Activated CD4-positive, CD25-positive, alpha-beta regulatory T cell treated with anti-CD3 and anti-CD28 coated beads, Interleukin-2, amount 50 U/mL, for 24 hours (primary cell): ENCODE measurements around the gene THRA.

Experiments
- ATAC-seq, 2 donors: fragments of 150-1000 bp; cut with Tn5 transposase; one replicate each; pipeline ENCODE4 v1.10.0; 2021; ENCODE audit warnings: mild to moderate bottlenecking in 1 of 2, moderate library complexity in 1 of 2

Gene THRA

GRCh38 chr17:40027614-40028012, 35.2 kb upstream of the THRA start:
- ATAC-seq: no peak

GRCh38 chr17:40028595-40028994, 34.2 kb upstream of the THRA start:
- ATAC-seq: no peak

DNA sequence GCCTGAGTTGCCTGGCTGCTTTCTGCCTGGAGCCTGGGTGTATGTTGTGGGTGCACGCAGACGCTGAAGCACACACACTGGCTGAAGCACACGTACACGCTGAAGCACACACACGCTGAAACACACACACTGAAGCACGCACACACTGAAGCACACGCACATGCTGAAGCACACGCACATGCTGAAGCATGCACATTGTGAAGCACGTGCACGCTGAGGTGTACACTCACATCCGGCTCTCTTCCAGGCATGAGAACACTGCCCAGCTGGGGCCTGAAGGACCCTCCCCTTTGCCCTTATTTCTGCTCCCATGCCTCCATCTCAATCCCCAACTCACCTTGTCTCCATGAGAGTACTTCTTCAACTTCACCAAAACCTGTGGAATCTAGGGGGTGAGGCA, 31.1 kb upstream of the THRA start:
- no peak for ATAC-seq

DNA sequence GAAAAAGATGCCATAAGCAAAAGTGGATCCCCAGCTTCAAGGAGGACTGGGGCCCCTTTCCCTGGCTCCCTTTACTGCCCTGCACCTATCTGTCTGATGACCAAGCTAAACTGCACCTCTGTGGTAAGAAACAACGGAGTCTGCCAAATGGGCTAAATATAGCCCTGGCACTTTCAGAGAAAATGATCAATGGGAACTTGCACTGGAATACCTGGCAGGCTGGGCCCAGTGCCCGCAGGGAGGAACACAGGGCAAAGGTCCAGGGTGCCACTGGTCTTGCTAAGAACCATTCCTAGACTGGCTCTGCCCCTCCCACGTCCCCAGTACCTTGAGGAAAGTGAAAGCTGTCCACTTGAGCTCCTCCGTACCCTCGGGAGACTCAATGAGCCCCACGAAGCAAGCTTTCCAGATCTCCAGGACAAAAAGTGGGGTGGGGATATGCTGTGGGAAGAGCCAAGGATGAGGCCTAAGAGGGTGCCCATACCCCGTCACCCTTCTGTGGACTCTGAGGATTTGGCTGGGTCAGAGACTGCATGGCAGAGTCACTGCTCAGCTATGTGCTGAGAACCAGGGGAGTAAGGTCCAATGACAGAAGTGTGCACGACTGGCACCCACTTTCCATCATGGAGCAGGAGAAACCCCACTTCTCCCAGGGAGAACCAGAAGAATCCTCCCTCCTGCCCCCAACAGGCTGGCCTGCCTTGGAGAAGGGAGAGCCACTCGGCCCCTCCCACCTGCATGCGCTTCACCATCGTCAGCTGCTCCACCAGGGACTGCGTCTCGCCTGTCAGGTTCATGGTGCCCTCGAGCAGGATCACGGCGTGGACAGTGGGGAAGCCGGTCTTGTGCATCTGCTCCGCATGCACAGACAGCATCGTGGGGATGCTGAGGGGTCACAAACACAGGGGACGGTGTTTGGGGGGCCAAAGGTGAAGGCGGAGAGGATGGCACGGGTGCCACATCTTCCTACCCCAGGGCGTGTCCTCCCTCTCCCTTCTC, 30.1 kb upstream of the THRA start:
- no peak for ATAC-seq

DNA sequence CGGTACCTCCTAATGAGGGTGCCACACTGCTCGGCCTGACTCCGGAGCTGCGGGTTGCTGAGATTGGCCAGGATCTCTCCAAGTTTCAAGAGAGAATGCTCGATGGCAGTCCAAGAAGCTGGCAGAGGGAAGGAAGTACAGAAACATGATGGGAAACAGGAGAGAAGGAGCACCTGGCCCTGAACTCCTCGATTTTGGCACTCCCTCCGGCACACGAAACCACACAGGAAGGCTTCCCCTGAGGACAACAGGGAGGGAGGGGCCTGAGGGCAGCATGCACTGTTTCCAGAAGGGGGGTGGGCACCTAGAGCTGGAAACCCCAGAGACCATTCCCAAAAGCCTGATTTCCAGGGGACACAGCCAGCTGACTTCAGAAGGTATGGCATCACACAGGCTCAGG, 29.4 kb upstream of the THRA start:
- no peak for ATAC-seq

DNA sequence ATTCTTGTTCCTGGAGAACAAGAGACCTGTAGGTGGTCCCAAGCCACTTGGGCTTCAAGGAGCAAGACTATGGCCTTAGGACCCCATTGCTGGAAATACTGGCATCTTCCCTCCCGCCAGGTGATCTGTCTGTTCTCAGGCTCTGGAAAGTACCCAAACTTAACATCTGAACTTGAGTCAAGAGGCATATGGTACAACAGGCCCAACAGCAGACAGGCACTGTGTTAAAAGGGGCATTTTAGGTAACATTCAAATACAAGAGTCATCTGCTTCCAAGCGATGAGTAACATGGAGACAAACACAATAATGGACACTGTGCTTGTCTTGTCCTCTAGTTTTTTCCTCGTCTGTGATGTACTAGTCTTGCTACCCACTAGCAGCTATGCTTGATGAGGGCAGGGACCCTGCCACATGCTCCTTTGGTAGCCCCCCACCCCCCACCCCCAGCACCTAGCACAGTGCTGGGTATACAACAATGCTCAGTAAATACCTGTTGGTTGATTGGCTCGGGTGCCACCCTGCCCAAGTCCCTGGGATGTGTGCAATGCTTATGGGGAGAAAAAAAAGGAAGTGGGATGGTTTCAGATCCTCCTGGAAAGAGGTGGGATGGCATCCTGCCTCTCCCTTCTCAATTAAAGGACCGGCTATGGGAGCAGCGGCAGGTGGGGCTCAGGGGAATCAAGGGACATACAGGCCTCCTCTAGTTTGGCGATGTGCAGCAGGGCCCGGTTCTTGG, 28.2 kb upstream of the THRA start:
- no peak for ATAC-seq

- ATAC-seq: no peak
These were observed 27.6 kb upstream of the THRA start for GRCh38 chr17:40035162-40035559.

DNA sequence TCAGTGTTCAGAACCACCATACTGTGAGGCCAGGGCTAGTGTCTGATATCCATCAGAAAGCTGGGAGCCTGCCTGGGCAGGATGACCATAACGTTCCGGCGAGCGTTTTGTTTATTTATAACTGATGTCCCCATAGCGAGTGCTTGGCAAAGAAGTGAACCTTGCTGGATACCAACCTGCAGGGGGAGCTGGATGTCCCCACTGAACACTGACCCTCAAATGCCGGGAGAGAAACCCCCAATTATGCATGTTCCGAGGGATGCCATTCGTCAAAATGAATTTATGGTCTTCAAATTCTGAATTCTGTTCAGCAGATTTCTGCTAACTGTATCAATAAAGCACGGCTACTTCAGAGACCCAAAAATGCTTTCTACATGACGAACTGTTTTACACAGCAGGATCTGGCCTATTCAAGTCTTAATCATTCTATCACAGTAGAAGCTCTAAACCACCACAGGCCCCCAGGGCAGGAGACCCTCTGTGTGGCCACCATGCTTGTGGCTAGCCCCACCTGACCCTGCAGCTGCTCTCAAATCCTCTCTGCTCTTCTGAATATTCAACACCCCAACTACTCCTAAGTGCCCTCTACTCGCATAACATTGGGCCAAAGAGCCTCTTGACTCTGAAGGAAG, 23.8 kb upstream of the THRA start:
- no peak for ATAC-seq

DNA sequence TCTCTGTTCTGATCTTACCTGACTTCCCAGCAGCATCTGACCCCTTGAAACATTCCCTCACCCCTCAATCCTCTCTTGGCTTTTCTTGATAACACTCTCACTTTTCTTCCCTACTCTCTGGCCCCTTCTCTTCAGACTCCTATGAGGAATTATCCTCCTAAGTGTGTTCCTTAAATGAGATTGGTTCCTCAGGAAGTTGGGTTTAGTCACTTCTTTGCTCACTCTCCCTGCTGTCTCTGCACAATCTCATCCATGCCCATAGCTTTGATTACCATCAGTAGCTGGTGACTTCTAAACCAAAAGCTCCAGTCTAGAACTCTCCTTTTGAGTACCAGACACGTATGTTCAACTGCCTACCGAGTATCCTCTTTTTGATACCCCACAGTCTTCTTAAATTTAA, 21.6 kb upstream of the THRA start:
- ATAC-seq: no peak

GRCh38 chr17:40056379-40057015, 6.3 kb upstream of the THRA start:
- no peak for ATAC-seq

DNA sequence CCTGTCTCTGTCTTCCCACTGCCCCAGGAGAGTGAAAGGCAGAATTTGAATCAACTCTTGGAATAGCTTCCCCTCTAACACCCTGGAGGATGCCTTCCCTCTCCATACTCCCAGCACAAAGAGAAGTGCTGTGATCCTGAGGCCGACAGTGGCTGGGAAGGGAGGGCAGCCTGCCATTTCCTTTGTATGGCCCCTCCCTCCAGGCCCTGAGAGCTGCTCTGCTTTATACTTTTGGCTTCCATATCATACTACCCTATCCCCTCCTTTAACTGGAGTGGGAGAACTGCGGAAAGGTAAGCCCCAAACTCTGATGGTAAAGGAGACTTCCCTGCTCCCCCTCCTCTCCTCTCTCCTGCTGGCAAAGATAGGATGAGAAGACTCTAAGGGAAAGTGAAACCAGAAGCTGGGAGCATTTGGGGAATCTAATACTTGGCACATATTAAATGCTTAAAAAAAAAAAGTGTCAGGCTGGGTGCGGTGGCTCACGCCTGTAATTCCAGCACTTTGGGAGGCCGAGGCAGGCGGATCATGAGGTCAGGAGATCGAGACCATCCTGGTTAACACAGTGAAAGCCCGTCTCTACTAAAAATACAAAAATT, 4.5 kb upstream of the THRA start:
- no peak for ATAC-seq

DNA sequence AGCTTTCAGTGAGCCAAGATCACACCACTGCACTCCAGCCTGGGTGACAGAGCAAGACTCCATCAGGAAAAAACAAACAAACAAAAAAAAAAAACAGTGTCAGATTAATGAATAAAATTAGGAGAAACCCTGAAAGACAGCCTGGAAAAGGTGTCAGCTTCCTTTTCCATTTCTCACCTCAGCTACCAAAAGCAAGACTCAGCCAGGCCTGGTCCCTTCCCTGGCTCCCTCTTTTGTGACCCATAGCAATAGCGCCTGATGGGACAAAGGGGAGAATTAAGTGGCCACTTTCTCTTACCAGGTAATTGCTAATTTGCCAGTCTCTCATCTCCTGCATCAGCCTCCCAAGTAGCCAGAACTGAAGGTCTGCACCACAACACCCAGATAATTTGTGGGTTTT, 3.9 kb upstream of the THRA start:
- ATAC-seq: no peak

DNA sequence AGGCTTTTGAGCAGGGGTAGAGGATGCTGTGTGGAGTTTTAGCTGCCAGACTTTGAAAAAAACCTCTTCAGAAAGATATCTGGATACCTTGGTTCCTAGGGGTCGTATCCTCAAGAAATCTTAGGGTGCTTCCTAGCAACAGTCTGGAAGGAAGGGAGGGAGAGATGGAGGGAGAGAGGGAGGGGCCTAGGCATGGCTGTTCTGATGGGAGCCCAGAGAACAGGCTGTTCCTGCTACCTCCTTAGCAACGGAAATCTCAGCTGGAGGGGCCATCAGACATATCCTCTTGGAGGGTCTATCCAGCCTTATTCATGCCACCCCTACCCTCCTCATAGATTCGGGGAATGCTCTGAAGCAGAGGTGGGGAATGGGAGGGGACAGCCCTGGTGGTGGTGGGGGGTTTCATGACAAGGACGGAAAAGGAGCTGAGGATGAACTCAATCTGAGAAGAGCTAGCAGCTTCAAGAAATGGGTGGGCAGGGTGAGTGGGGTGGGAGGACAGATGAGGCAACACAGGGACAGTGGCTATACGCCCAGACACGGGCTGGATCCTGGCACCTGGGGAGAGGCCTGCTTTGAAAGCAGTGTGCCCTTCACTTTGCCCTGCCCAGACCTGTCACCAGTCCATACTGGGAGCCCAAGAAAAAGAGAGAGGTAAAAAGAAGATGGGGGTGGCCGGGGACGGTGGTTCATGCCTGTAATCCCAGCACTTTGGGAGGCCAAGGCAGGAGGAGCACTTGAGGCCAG, 2.9 kb upstream of the THRA start:
- ATAC-seq: no peak

DNA sequence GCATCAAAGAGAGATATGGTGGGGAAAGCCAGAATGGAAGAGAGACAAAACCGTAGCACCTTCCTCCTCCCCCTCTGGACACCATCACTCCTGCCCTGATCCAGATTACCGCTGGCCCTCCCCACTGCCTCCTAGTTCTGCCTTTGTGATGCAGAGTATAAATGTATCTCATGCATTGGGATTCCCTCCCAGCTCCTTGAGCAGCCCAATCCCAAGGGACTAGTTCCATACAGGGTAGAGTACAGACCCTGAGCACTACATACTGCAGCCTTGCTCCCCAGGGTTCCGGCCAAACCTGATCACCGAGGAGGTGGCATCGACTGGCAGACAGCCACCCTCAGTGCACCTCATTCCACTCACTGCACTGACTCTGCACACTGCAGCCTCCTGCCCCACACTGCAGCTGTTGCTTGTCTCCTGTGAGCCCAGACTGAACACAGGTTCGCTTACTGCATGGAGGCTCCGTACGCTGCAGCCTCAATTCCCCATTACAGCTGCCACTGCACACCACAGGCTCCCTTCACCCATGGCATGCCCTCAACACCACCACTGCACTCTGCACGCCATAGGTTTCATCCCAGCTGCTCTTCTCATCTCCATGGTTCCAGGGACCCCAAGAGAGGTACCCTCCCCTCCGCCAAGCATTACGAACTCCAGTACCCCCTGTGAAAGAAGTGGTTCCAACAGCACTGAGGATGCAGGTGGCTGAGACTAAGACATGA, 1.7 kb upstream of the THRA start:
- no peak for ATAC-seq

- ATAC-seq: no peak
These were observed 1.1 kb upstream of the THRA start for GRCh38 chr17:40061609-40062038.

GRCh38 chr17:40063187-40063771, 514 bp downstream of the THRA start:
- ATAC-seq: peak; percentile 11 to 33

DNA sequence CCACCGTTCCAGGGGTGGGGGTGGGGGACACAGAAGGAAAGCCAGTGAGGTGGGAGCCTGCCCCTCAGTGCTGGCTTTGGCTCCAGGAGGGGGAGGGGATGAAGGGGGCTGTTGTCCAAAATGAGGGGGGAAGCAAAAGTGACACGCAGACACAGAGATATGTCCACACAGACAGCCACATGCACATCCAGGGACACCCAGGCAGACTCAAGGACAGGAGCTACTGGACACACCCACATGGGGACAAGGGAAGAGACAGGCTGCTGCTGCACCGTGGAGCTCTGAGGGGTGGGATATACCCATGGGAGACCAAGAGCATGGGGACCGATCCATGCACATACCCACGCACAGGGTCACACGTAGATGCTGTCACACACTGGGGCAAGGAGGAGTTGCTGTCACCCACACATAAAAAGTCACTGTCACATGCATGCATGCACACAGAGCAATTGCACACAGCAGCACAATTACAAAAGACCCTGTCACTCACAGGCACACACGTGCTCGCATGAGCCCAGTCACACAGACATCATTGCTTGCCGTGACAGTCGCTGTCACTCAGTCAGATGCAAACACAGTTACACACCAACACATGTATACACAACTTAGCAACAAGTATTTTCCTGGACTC, 1.3 kb downstream of the THRA start:
- ATAC-seq: peak; percentile 30 to 43

DNA sequence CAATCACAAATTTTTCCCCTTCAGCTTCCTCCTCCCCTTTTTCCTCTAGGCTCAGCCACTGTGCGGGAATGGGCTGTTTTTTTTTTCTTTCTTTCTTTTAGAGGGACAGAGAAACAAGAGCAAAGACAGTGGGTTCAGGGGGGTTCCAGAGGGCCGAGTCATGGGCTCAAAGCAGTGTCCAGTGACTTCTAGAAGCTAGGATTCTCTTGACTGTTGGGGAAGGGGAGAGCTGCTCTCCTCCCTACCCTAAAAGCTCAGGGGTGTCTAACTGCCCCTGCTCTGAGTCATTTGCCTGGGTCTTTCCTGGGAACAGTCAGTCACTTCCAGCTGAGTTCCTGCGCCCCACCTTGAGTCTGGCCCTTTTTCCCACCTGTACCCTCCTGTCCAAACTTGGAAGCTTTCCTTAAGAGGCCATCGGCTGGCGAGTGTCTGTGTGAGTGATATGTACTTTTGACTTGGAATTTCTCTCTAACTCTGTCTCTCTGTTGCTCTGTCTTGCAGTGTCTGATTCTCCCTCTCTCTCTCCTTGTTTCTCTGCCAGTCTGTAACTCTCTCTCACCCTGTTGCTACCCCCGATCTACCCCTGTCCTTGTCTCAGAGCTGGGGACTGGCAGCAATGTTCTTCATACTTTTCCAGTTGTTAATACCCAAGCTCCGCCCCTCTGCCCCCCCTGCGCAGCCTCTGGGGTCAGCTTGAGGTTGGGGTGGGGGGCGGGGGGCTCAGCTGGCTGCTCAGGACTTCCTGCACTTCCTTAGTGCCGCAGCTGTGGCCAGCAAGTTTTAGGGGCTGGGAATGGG, 2.4 kb downstream of the THRA start:
- ATAC-seq: no peak
